Measurements from ENCODE around the gene ADGRL3.

Gene ADGRL3

DNA sequence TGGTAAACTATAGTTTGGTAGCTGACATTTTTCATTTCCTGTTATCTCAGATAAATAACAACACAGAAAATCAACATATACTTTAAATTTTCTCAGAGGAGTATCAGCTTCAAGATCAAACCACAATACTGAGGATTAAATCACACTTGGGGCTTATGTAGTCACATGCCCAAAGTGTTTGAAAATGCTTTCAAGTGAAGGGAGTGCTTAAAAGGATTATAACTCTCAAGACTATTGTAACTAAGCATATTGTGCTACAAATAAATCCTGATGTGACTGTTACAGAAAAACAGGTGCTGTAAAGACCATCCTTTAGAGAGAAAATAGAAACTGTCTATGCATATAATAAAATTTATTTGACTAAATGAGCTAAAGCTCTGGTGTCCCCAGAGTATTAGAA, 887.6 kb downstream of the ADGRL3 start:
- no peak for DNase-seq (ENCODE audit: low read depth, low spot score)

- no peak for DNase-seq (ENCODE audit: low read depth, low spot score)
Measured at GRCh38 chr4:62093735-62094134, 893.6 kb downstream of the ADGRL3 start.

- DNase-seq (ENCODE audit: low read depth, low spot score), result no peak
Measured at GRCh38 chr4:62096881-62097280, 896.8 kb downstream of the ADGRL3 start.

GRCh38 chr4:62115216-62115615, 915.1 kb downstream of the ADGRL3 start:
- no peak for DNase-seq (ENCODE audit: low read depth, low spot score)

DNA sequence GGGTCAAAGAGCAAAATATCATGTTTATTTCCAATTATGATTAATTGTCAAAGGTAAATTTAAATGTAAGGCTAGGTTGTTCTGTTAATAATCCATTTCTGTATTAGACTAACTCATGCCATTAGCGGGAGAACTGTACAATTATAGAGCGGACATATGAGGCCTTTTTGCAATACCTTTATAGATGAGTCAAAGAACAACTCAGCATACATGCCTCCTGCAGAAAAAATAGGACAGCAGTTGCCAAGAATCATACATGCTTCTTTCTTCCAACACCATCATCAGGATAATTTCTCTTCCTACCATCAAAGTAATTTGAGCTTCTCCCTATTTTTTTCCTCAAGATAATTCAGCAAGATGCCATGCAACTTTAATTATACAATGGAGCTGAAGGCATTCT, 917.8 kb downstream of the ADGRL3 start:
- DNase-seq (ENCODE audit: low read depth, low spot score), result no peak

GRCh38 chr4:62118558-62118957, 918.4 kb downstream of the ADGRL3 start:
- DNase-seq (ENCODE audit: low read depth, low spot score), result no peak

- no peak for DNase-seq (ENCODE audit: low read depth, low spot score)
Measured at GRCh38 chr4:62119195-62119594, 919.1 kb downstream of the ADGRL3 start.

GRCh38 chr4:62126064-62126732, 926.1 kb downstream of the ADGRL3 start:
- DNase-seq (ENCODE audit: low read depth, low spot score), result no peak

All from activated CD4-positive, CD25-positive, alpha-beta regulatory T cell treated with anti-CD3 and anti-CD28 coated beads, Interleukin-2, amount 50 U/mL, for 16 hours (primary cell).